NCI-H187 (cell line): ENCODE measurements around the gene OR10A5.
A peak's percentile ranks its signal among the peaks of the same experiment; 100 is the strongest.
"Not testable (repeated sequence)": the region's sequence is repeated elsewhere in the genome, so short reads cannot be mapped to it uniquely, and the experiment has no call there.

ENCODE experiments used
- DNase-seq, 2 experiments: peaks; one replicate each; lab custom pipeline; 2025; lab: John Stamatoyannopoulos, UW

Gene OR10A5

GRCh38 chr11:6845383-6845782, at the start of gene OR10A5:
TSS of gene OR10A5 (plus strand) at chr11:6845683. CDS start at chr11:6845683, 0 bp downstream.
- no peak for DNase-seq

GRCh38 chr11:6799402-6799801, 46.1 kb upstream of the OR10A5 start, which contains the start of gene OR6A2:
TSS of gene OR6A2 (minus strand) at chr11:6799689. CDS start at chr11:6795708, 3,981 bp downstream.
- no peak for DNase-seq

- DNase-seq: not testable (repeated sequence)
Observed at GRCh38 chr11:6801075-6801474, 44.4 kb upstream of the OR10A5 start.

GRCh38 chr11:6812390-6813005, 33.0 kb upstream of the OR10A5 start:
- DNase-seq: peak in 1 of 2 experiments; percentile 10

- no peak for DNase-seq
Observed at GRCh38 chr11:6813656-6814055, 31.8 kb upstream of the OR10A5 start.

GRCh38 chr11:6817694-6818093, 27.8 kb upstream of the OR10A5 start:
- no peak for DNase-seq

- no peak for DNase-seq
Observed at GRCh38 chr11:6818967-6819366, 26.5 kb upstream of the OR10A5 start.

- DNase-seq: no peak
Observed at GRCh38 chr11:6824136-6824823, 21.2 kb upstream of the OR10A5 start.

GRCh38 chr11:6825231-6825744, 20.2 kb upstream of the OR10A5 start:
- no peak for DNase-seq

GRCh38 chr11:6828103-6828502, 17.4 kb upstream of the OR10A5 start:
- no peak for DNase-seq

GRCh38 chr11:6833356-6833755, 12.1 kb upstream of the OR10A5 start:
- no peak for DNase-seq

GRCh38 chr11:6834021-6834420, 11.5 kb upstream of the OR10A5 start:
- no peak for DNase-seq

GRCh38 chr11:6841694-6842093, 3.8 kb upstream of the OR10A5 start:
- DNase-seq: no peak

GRCh38 chr11:6843670-6844069, 1.8 kb upstream of the OR10A5 start:
- no peak for DNase-seq

- no peak for DNase-seq
Observed at GRCh38 chr11:6844356-6844755, 1.1 kb upstream of the OR10A5 start.

GRCh38 chr11:6850526-6850925, 5.0 kb downstream of the OR10A5 start:
- no peak for DNase-seq

- DNase-seq: not testable (repeated sequence)
Observed at GRCh38 chr11:6854801-6855200, 9.3 kb downstream of the OR10A5 start.

- no peak for DNase-seq
Observed at GRCh38 chr11:6855971-6856541, 10.6 kb downstream of the OR10A5 start.

- no peak for DNase-seq
Observed at GRCh38 chr11:6856871-6857270, 11.4 kb downstream of the OR10A5 start.

GRCh38 chr11:6862961-6863360, 17.5 kb downstream of the OR10A5 start, which contains the start of gene OR10A2:
TSS of gene OR10A2 (plus strand) at chr11:6863057. CDS start at chr11:6869755, 6,698 bp downstream.
- no peak for DNase-seq

GRCh38 chr11:6864438-6864837, 19.0 kb downstream of the OR10A5 start:
- DNase-seq: no peak

- DNase-seq: no peak
Observed at GRCh38 chr11:6871278-6871677, 25.8 kb downstream of the OR10A5 start.

GRCh38 chr11:6875761-6876160, 30.3 kb downstream of the OR10A5 start:
- no peak for DNase-seq
